PC-9 (cell line): ENCODE data around the gene MAPRE3.

Source experiments
- CTCF ChIP-seq: fragments of 200-600 bp; sonication (generic); conservative IDR thresholded peaks from 2 replicates; pipeline ENCODE4 v1.6.1; 2017; ENCODE audit warnings: mixed run types, antibody characterized with exemption, mild to moderate bottlenecking, moderate library complexity
- EZH2 ChIP-seq: fragments of 200-600 bp; sonication (generic); IDR thresholded peaks from 2 replicates; pipeline ENCODE4 v1.8.0; 2017; ENCODE audit warnings: antibody characterized with exemption, low read depth

- TF ChIP-seq CTCF (no peak), EZH2 (no peak)
Measured at GRCh38 chr2:26946841-26947784, 23.3 kb upstream of the MAPRE3 start.
